Measurements from ENCODE around the gene KIAA1217. TPM values are rescaled to one million over a fixed set of nuclear protein-coding genes. Genes with fewer than 3 reads are reported as not detected.

The KIAA1217 gene
- total RNA-seq, 1 donor from 2014 or later, result 74.8 TPM

DNA sequence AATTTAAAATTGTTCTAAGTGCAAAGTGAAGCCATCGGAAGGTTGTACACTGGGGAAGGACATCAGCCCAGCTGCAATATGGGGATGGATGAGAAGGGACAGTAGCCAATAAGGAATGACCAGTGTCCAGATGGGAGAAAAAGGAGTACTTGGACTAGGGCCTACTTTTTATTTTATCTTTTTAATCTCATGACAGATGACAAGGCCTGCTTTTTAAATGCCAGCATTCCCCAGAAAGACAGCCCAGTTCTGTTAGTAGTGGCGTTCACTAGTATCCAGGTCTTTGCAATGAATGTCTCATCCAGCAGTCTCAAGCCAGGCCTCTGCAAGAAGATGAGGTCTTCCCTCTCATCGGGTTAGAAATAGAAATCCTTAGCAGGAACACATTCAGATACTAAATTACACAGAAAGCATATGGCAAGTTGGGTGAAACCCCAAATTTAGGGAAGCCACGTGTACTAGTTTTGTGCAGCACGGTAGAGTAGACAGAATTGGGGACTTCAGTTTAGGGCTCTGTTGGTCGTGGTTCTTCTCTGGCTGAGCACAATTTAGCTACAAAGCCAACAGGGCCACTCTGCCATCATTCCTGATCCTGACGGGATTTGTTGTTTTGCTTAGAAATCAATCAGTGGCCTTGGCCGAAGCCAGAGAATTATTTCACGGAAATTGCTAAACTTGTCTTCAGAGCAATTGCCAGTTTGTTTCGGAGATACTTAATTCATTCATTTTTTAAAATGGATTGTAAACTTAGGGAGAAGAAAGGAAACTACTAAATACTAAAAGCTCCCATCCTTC, 286.9 kb downstream of the KIAA1217 start:
- no peak for DNase-seq (ENCODE audit: low spot score)

DNA sequence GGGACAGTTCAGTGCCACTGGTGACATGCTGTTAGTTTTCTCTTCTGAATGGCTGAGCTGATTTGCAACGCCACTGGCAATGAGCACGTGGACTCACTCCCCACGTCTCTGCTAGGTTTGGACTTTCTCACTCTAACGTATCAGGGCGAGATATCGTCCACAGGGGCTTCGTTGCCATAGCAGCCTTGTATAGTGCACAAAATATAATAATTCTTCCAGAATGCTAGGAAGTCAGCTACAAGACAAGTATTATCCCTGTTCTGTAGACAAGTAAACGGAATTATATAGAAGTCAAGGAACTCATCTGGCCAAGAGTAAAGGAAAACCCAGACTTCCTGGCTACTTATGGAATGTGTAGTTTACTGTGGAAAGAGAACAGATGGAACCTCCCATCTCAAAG, 288.0 kb downstream of the KIAA1217 start:
- no peak for DNase-seq (ENCODE audit: low spot score)

DNA sequence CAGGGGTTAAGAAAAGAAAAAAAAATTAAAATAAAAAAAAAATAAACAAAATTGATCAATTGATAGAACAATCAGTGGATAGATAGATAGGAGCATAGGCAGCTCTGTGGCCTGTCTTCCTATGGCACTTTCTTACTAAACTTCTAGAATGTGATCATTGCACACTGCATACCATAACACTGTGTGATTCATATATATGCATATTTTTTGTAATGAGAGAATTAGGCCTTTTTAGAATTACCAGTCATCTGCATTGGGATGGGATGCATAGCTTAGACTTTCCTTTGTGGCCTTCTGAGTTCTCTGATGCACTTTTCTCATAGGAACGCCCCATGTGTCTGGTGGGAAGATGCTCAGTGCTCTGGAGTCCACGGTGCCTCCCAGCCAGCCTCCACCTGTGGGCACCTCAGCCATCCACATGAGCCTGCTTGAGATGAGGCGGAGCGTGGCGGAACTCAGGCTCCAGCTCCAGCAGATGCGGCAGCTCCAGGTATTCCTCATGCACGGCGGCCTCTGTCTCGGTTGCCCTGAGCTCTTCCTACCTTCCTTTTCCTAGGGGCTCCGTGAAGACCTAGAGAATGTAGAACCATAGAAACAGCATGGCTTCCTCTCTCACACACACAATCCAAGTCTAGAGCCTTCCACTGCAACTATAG, 292.2 kb downstream of the KIAA1217 start:
- no peak for DNase-seq (ENCODE audit: low spot score)

DNA sequence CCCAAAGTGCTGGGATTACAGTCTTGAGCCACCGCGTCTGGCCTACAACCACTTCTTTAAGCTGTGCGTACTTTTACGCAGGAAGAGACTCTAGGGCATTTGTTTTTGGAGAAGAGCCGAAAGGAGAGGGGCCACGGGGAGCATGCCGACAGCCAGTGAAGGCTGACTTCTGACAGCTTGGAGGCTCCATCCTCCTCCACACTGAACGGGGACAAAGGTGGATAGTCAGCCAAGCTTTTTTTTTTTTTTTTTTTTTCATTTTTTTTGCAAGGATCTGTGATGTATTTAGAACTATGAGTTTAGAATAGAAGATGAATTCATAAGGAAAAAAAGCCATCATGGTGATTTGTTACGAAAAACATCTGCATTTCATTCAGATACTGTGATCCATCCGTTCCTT, 293.1 kb downstream of the KIAA1217 start:
- DNase-seq (ENCODE audit: low spot score), result no peak

DNA sequence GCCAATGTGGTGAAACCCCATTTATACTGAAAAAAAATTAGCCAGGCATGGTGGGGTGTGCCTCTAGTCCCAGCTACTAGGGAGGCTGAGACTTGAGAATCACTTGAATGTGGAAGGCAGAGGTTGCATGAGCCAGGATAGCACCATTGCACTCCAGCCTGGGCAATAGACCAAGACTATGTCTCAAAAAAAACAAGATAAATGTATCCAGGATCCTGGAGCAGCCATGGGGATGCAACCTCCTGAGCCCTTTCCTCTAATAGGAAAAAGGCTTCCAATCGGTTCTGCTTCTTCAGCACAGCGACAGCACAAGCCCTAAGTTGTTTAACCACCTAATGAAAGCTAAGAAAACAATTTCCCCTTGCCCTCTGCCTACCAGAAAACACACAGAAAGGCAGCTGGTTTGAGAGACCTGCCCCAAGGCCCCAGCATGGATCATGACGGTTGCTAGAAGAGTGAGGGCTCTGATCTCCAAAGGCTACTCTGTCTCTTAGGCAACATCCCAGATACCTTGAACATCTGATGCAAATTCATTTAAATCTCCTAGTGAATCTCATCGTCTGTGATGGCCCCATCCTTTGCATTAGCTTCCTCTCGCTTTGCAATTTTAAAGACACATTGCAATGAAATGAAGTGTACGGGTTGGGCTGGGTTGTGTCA, 294.0 kb downstream of the KIAA1217 start:
- no peak for DNase-seq (ENCODE audit: low spot score)

DNA sequence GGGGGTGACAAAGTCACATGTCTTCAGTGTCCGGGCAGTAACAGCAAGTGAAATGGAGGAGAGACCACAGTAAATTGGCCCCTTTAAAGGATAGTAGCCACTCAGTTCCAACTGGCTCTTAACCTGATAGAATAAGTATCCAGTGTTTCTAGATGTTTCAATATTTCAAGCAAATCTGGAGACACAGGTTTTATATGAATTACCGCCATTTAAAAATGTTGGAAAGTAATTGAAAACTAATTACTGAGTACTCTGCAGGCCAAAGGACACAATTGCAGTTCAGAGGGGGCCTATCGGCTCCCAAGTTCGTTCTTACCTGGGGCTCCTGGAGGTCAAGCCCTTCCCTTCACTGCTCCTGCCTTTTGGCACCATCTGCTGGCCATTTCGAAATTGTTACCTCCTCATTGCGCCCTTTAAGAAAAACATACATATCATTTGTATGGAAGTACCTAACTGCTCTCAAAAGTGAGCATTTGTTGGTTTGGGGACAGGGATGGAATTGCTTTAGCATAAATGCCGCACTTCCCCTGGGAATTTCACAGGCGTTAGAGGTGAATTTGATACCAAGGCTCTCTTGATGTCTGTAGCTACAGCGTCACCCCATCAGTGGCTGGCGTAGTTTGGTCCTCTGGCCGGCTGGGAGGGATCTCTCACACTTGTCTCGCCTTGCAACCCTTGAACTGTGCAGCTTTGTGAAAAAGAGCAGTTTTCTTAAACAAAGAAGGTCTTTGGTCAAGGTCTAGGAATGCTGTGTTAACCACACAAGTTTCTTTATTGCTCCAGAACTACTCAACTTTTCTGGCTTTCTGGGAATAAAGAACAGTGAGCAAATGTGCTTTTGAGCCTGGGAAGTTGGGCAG, 294.8 kb downstream of the KIAA1217 start:
- DNase-seq (ENCODE audit: low spot score), result no peak

DNA sequence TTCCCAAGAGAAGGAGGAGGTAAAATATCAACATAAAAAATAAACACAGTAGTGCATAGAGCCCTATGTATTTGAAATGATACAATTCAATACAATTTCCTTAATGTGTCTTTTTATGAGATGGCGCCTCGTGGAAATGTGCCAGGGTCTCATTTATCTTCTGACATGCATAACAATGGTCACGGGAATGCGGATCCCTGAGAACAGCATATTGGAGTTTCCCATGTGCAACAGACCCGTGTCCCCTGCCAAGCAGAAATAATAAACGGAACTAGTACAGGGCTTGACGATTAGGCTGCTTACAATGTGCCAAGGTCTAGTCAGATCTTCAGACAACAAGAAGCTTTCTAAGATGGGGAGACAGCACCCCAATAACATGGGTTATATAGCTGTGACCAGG, 296.8 kb downstream of the KIAA1217 start:
- DNase-seq (ENCODE audit: low spot score), result no peak

DNA sequence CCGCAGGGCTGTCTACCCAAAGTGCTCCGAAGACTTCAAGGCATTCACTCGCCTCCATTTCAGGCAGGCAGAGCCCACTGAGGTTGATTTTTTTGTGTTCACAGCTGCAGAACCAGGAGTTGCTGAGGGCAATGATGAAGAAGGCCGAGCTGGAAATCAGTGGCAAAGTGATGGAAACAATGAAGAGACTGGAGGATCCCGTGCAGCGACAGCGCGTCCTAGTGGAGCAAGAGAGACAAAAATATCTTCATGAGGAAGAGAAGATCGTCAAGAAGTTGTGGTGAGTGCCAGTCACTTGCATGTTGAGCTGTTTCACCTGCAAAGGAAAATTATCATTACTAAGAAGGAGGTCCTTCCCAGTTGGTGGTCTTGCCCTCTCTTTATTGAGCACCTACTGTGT, 304.2 kb downstream of the KIAA1217 start:
- DNase-seq (ENCODE audit: low spot score), result no peak

DNA sequence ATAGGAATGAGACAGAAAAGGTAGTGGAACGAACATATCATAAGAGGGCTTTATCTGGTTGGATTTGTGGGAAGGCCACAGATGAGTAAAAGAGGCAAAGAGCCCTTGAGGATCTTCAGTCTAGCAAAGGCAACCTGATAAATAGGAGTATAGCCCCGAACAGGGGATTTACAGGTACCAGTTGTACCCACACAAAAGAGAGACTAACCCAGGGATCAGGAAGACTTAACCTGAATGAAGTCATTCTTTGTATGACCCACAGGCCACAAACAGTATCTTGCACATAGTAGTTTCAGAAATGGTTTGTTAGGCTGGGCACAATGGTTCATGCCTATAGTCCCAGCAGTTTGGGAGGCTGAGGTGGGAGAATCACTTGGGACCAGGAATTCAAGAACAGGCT, 306.5 kb downstream of the KIAA1217 start:
- no peak for DNase-seq (ENCODE audit: low spot score)

DNA sequence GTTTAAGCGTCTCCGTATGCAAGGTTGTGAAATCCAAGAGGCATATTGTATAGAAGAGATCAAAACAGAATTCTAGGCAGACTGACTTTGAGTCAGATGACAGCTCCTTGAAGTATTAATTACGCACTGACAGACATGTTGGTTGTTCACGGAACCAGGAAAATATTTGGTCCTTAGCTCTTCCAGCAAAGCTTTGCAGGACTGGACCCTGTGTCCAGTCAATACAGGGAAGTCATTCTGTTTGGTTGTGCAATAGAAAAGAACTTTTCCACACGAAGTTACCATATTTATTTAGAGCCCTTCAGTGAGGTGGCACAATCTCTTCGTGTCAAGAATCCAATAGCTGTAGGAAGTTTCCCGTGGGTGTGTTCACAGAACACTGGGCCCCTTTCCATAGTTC, 309.5 kb downstream of the KIAA1217 start:
- DNase-seq (ENCODE audit: low spot score), result no peak

DNA sequence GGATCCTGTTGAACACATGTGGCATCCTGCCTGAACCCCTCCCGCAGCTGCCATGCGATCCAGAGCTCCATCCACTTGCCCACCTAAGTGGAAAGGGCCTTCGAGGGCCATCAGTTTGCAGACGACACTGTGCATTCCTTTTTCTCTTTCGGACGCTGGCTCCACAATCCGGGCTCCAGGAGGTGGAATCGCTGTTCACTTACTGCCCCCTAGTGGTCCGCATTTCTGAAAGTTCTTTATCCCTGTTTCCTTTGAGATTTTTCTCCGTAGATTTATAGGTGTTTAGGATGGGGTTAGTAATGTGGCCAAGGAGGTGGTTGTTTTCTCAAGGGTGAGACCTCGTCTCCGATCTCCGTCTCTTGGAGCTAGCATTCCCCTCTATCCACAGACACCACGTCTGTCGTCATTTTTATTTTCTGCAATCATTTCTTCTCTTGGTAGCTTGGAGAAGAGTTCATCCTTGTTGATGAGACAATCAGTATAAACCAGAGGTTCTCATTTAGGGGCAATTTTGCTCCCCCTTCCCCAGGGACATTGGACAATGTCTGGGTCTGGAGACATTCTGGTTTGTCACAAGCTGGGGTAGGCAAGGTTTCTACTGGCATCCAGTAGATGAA, 310.2 kb downstream of the KIAA1217 start:
- DNase-seq (ENCODE audit: low spot score), result no peak

DNA sequence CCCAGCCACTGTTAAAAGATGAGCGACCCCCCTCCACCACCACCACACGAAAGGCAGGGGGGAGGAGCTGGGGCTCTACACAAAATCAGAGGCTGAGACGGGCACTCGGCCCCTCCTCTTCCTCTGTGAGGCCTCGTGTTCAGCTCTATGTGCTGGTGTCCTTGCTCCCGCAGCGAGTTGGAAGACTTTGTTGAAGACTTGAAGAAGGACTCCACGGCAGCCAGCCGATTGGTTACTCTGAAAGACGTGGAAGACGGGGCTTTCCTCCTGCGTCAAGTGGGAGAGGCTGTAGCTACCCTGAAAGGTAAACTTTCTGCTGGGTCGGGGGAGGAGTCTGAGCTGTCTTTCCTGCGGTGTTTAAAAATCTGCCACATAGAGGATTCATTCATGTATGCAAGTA, 311.0 kb downstream of the KIAA1217 start:
- no peak for DNase-seq (ENCODE audit: low spot score)

DNA sequence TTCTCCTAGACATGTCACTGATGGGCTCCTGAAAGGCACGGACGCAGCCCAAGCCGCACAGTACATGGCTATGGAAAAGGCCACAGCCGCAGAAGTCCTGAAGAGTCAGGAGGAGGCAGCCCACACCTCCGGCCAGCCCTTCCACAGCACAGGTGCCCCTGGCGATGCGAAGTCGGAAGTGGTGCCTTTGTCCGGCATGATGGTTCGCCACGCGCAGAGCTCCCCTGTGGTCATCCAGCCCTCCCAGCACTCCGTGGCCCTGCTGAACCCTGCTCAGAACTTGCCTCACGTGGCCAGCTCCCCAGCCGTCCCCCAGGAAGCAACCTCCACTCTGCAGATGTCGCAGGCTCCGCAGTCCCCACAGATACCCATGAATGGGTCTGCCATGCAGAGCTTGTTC, 315.4 kb downstream of the KIAA1217 start:
- no peak for DNase-seq (ENCODE audit: low spot score)

DNA sequence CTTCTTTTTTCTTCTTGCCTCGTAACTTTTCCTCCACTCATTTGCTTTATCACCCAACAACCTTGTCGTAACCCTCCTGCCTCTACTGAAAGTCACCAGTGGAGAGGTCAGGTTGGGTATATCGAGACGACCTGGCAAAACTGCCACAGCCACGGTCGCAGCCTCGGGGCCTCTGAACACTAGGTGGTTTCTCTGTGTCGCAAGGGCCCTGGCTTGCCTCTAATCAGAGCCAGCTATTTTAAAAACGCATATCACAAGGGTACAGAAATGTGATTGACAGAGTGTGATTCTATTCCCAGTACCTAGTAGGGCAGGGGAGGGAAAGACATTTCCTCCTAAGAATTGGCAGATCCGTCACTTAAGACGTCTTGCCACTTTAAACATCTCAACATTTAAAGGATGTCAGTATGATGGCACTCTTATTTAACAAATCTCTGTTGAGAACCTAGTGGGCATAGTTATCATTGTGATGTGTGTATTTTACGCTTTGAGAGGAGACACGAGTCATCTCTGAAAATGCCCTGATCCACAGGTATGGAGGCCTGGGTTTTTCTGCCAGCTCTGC, 317.2 kb downstream of the KIAA1217 start:
- DNase-seq (ENCODE audit: low spot score), result no peak

DNA sequence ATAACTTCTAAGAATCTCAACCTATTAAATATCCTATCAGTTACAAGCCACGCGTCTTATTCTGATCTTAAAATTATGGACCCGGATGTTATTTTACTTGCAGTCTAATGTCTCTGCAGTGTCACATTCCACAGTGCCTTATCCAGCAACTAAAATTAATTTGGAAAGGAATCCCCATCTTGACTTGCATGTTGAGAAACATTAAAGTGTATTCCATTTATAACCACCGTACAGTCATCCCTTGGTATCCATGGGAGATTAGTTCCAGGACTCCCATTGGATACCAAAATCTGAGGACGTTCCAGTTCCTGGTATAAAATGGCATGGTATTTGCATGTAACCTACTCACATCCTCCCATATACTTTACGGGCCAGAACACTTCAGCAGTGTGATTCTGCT, 320.0 kb downstream of the KIAA1217 start:
- DNase-seq (ENCODE audit: low spot score), result no peak

DNA sequence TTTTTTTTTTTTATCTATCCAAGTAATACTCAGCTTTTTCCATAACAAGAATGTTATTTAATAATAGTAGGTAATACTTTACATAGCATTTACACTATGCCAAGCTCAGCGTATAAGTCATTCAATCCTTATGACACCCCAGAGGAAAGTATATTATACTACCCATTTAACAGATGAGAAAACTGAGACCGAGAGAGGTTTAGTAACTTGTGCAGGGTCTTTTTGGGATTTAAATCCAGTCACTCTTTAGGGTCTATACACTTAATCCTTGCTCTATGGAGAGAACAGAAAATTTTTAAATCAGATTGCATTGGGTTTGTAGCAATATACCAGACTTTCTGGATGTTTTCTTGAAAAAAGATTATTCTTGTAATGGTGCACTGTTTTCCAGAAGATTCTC, 322.5 kb downstream of the KIAA1217 start:
- DNase-seq (ENCODE audit: low spot score), result no peak

DNA sequence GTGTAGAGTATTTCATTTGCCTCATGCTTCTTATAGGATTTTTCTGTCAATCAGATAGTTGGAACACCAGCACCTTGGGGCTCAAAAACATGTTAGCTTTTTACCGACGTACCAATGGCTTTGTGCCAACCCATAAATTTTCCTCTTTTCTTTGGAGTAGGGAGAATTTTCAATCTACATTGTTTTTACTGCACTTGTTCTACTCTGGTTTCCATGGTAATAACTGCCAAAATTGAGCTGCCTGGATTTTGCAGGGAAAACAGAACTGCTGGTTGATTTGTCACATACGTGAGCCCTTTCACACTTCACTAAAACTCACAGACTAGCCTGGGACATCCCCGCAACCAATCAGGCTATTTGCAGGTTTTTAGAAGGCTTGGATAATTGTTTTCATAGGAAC, 325.0 kb downstream of the KIAA1217 start:
- DNase-seq (ENCODE audit: low spot score), result no peak

DNA sequence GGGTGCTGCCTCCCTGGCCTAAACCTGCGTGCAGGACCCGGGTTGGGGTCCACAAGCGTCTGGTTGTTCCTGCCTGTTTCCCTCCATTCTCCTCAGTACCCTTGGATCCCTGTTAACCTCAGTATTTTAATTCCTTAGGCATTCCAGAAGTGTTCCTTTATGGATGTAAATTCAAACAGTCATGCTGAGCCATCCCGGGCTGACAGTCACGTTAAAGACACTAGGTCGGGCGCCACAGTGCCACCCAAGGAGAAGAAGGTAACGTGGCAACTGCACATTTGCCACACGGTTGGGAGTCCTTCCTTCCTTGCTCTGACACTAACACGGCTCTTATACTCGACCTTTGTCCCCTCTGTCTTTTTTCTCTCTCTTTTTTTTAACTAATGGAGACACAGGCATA, 327.7 kb downstream of the KIAA1217 start:
- DNase-seq (ENCODE audit: low spot score), result no peak

DNA sequence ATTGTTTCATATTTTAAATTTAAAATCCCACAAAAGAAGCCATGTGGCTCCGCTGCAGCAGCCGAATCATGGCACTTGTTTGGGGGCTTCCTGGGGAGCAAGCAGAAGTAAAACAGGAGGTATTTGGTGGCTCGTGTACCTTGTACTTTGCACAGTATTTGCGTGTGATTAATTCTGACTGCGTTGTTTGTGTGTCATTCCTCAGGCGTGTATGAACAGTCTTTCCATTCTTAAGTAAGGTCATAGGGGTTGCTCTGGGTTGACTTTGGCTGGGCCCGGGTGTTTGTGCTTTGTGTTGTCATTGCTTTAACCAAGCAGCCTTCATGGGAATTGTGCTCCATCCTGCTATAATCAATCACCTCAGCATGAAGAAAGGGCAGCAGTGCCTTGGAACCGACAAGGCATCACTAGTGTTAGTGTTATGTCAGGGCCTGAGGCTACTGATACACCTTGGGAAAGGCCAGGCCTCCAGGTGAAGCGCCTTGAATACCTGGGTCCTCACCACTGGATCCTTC, 332.4 kb downstream of the KIAA1217 start:
- DNase-seq (ENCODE audit: low spot score), result no peak
